A549 treated with RU486 at 1 μM for 4 hours (cell line): ENCODE results near the gene PRDM4. TPM values are rescaled to one million over a fixed set of nuclear protein-coding genes. Genes with fewer than 3 reads are reported as not detected.

Experiments used
- total RNA-seq: library from RNA; stranded (reverse); fragments of 200-300 nt; extraction: Qiagen RNA extraction; gene quantifications from 5 replicates; pipeline ENCODE4 v1.2.3, GENCODE V29; 2022; ENCODE audit warnings: low read depth

Gene PRDM4
- total RNA-seq = 19.2 to 21.8 TPM (median 20.6 TPM) in 5 replicates

GRCh38 chr12:107760809-107761501 lies at the start of gene PRDM4:
TSS of gene PRDM4 (minus strand) at chr12:107761137. CDS start at chr12:107760515, 622 bp downstream.

GRCh38 chr12:107774349-107775029 lies 13.6 kb upstream of the PRDM4 start, which contains the start of gene ASCL4:
TSS of gene ASCL4 (plus strand) at chr12:107774704. CDS start at chr12:107775219, 515 bp downstream.

GRCh38 chr12:107685360-107686248 lies 75.3 kb downstream of the PRDM4 start, which contains the start of gene PWP1:
TSS of gene PWP1 (plus strand) at chr12:107685799. CDS start at chr12:107685900, 101 bp downstream.

Other genes starting within 250 kb of the PRDM4 start
- gene PWP1, start 75.3 kb downstream of the PRDM4 start, total RNA-seq = 88.9 to 99.2 TPM (median 94.5 TPM) in 5 replicates
- gene ASCL4, start 13.6 kb upstream of the PRDM4 start, total RNA-seq = not detected in 5 replicates